Stimulated activated CD8-positive, alpha-beta memory T cell treated with anti-CD3 and anti-CD28 coated beads, Interleukin-12 subunit alpha, Interleukin-12 subunit beta, amount 100 ng/mL, for 4 hours (primary cell): ENCODE results near the gene KCNJ5.

Experiments
- DNase-seq: peaks from one replicate; pipeline ENCODE4 v3.0.0-alpha.2; 2020; ENCODE audit warnings: low read depth

Gene KCNJ5

DNA sequence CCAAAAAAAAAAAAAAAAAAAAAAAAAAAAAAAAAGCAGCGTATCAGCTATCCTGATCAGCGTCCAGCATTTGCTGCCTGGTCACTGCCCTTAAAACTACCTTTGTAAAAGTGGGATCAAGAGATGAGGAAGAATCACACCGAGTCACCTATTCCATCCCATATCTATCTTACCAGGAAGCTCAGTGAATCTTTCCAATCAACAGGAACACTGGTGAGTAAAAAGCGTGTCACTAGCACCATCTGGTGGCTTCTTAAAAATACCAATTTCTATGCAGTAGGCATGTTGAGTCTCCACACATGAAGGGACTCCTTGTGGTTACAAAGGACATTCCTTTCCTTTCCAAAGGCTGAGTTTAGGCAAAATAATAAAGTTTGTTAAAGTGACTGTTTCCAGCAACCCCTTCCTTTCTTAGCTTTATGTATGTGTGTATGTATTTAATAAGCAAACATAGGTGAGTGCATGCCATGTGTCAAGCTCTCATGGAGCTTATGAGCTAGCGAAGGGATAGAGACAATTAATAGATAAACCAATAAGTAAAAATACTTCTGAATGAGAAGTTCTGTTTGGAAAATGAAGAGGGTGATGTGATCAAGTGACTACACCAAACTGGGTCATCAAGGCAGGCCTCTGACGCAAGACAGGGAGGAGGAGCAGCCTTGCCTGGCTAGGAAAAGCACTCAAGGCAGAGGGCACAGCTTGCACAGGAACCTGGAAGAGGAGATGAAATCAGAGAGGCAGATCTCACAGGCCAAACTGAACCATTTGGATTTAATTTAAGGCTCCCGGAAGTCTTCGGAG lies 65.4 kb downstream of the KCNJ5 start:
- no peak for DNase-seq

DNA sequence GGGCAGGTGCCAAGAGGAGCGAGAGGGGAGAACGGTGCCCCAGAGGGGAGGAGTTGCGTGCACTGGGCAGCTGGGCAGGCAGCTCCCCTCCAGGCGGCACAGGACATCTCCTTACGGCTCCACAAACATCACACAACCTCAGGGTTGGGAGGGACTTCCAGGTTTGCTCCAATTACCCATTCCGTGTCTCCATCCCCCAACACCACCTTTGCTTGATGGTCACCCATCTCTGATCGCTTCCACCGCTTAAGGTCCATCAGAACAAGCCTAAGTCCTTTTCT lies 66.0 kb downstream of the KCNJ5 start:
- no peak for DNase-seq

DNA sequence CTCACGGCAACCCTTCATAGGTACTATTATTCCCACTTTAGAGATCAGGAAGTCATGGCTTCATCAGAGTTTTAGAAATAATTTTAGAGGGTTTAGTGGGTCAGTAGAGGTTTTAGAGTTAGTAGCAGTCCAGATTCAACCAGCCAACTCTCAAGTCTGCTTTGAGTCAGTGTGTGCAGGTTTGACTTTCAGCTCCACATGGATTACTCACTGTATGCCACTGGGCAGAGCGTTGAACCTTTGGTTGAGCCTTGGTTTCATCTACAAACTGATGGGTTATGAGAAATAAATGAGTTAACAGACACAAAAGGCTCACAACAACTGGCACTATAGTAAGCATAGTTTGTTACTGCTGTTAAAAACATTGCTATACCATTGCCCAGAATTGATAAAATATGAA lies 70.5 kb downstream of the KCNJ5 start:
- DNase-seq: no peak

DNA sequence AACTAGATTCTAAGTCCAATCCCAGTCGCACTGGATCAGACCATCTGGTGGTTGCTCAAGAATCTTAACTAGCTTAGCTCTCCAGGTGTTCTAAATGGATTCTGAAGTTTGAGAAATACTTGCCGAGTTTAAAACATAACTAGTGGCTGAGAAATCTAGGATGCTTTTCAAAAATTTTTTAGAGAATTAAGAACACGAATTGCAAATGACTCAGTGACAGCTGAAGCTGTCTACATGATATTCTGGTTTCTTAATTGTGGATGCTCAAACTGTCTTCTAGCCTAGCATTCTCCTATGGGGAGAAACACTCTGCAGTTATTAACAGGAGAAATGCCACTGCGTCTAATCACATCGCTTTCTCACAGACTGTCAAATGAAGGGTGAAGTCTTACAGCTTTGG lies 71.7 kb downstream of the KCNJ5 start:
- no peak for DNase-seq

DNA sequence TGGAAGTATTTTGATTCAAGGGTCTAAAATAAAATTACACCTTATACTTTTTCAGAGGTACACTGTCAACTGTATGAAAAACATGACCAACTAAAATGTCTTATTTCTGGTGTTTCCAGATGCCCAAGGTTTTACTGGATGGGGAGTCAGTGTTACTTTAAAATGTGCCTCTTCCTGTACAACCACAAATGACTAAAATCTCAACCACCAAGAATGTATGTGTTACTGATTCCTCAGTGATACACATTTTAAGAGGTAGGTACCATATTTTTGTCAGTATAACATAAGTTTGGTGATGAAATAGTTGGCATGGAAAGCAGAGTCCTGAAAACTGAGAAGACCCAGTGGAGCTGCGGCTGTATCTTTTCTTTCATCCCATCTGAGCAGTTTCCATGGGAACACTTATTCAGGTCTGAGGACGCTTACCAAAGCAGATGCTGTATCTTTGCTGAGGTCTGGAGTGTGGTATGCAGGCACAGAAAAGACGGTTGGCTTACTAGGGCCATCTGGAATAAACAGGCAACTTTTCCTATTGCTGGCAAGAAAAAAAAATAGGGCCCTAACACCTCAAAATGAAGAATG lies 72.7 kb downstream of the KCNJ5 start:
- DNase-seq: no peak

DNA sequence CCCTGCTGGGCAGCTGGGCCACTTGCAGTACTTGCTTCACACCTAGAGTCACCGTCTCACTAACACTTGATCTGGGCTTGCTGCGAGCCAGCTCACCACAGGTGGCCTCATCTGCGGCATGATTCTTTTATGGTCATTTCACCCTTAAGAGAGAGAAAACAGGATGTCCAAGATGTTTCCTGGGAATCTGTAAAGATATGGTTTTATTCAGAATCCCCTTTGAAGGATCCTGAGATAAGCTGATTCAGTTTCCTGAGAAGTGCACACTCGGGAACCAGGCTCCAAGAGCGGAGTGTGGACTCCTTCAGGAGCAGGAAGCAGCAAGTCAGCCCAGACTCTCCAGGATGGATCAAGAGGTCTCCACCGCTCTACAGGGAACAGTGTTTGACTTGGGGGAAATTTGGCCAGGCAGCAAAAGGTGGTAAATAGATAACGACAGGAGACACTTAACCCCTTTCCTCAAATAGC lies 73.3 kb downstream of the KCNJ5 start:
- no peak for DNase-seq

DNA sequence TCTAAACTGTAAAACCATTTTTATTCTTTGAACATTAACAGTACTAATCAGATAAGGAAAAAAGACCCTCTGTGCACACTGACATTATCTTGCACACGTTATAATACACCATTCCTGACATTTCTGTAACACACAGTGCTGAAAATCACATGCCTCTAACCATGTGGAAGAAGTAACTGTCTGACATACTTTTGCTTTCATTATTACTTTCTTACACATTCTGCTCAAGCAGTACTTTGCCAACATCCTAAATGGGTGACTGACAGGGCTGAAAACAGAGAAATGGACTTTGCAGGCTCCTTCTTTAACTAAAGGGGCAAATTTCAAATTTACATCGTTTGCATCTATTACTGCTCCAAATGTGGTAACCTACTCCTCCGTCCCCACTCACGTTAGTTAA lies 74.3 kb downstream of the KCNJ5 start:
- DNase-seq: no peak

DNA sequence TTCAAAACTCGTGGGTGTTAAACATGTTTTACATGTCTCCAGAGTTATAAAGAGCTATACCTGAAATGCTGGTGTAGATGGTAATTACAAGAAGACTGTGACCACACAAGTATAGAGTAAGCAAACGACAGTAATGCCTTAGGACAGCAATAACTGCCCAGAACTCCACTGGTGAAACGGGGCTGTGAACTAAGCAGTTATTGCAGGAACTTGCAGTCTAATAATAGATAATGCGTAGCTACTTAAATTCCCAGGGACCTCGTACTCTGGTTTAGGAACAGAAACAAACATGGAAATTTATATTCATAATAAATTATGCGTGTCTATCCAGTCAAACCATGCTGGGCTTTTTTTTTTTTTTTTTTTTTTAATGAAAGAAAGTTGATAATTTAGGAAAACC lies 76.4 kb downstream of the KCNJ5 start:
- DNase-seq: no peak

DNA sequence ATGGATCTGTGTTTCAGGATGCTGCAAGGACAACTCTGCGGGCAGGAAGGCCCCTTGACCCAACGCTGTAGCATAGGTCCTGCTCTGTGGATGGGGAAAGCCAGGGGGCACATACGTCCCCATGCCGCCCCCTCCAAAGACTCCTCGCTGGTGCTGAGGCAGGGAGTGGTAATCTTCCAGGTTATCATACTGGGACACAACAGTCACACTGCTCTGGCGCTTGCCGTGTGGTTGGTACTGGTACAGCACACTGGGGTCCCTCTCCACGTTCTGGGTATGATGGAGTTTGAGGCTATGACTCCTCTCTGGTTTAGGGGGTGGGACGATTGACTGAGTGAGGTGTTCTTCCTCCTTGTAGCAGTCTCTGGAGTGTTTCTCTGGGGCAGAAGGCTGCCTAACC lies 77.8 kb downstream of the KCNJ5 start:
- no peak for DNase-seq
